ENCODE data around the gene FOXK2. TPM values are rescaled to one million over a fixed set of nuclear protein-coding genes. Genes with fewer than 3 reads are reported as not detected.

The FOXK2 gene
- total RNA-seq, 1 experiment from 2014 or later, result 31.5 TPM

DNA sequence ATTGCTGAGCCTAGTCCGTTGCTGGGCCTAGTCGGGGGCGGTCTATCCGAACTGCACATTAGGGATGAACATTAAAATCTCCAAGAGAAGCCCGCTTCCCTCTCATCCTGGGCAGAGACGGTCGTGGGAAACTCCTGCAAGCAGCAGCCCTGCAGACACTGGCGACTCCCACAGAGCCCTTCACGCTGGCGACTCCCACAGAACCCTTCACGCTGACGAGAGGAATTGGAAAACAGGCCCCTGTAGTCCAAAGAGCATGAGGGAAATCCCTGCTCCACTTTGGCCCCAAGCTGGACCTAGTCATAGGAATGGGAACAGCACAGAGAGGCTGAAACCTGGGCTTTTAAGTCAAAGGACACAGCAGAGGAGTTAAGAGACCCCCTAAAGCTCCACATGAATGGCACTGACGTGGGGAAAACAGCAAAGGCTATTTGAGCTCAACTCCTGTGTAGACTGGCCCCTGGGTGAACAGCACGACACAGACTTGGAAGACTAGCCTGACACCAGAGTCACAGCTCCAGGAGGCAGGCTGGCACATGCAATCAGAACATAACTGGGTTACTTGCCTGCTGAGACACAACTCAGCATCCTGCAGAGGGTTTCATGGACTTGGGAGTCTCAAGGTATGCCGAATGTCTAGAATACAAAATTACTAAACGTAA, 86.5 kb downstream of the FOXK2 start:
- no peak for DNase-seq (ENCODE audit: low read depth)

DNA sequence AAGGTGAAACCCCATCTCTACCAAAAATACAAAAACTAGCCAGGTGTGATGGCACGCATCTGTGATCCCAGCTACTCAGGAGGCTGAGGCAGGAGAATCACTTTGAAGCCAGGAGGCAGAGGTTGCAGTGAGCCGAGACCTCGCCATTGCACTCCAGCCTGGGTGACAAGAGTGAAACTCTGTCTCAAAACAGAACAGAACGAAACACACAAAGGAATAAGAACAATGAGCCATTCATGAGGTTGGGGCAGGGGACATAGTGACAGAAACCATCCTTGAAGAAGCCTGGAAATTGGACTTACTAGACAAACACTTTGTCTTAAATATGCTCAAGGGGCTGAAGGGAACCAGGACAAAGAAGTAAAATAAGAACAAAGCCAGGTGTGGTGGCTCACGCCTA, 89.3 kb downstream of the FOXK2 start:
- no peak for DNase-seq (ENCODE audit: low read depth)

DNA sequence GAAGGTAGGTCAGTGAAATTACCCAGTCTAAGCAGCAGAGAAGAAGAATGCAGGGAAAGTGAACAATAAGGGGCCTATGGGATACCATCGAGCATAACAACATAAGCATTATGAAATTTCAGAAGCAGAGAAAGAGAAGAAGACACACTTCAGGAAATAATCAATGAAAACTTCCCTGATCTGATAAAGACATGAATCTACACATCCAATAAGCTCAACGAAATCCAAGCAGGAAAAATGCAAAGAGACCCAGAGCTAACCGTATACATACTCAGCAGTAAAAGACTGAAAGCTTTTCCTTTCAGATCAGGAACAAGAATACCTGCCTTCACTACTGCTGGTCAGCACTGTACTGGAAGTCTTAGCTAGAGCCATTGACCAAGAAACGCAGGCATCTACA, 90.1 kb downstream of the FOXK2 start:
- no peak for DNase-seq (ENCODE audit: low read depth)

DNA sequence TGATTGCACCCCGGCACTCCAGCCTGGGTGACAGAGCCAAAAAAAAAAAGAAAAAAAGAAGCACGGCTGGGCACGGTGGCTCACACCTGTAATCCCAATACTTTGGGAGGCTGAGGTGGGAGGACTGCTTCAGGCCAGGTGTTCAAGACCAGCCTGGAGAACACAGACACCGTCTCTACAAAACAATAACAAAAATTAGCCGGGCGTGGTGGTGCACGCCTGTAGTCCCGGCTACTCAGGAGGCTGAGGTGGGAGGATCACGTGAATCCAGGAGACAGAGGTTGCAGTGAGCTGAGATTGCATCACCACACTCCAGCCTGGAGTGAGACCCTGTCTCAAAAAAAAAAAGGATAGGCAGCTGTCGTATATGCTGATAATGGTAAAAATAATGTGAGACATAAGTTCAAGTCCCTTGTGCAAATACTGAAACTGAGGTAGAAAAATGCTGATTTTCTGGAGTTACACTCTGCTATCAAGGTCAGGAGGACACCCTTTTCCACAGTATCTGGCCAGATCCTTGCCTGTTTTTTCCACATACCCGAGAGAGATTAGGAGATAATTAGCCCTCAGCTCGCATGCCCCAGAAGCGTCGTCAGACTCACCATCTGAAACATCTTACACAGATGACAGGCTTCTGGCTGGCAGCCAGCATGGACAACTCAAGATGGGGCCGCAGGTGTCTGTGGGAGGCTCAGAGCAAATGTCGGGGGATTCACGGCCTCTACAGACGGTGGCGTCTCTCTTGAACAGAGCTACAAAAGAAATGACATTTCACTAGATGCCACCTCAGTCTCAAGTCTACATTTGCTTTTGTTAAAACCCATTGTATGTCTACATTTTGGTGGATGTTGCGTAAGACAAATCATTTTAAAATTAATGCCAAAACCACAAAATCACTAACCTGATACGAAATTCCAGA, 91.9 kb downstream of the FOXK2 start:
- DNase-seq (ENCODE audit: low read depth), result no peak

DNA sequence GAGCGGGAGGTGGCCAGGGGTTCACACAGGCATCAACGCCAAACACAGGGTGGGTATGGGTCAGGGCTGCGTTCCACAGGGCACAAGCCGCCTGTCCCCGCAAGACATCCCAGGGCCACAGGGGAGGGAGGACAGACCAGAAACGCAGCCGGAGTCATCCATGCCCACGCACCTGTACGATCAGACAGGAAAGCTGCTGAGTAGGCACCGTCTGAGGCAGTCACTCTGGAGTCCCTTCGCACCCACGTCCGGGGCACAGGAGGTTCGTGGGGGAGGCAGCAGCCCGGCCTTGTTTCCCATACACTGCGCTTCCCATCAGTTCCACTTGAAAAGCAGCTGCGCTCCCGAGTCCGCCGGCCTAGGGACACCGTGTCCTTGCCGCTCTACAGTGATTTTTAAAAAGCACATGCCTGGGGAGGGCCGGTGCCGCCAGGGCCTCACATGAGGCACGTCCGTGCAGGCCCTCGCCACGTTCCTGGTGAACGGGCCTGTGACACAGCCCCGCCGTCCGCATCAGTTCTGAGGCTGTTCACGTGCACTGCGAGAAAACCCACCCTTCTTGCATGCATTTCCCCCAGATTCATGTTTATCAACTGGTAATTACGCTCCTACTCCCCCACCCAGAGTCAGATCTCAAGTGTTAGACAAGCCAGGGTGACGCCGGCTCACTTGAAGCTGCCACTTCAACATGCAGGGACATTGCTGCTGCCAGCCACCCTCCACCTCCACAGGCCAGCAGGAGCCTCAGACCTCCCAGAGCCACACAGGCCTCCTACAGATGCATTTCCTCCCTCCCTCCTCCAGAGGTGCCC, 94.0 kb downstream of the FOXK2 start:
- no peak for DNase-seq (ENCODE audit: low read depth)

DNA sequence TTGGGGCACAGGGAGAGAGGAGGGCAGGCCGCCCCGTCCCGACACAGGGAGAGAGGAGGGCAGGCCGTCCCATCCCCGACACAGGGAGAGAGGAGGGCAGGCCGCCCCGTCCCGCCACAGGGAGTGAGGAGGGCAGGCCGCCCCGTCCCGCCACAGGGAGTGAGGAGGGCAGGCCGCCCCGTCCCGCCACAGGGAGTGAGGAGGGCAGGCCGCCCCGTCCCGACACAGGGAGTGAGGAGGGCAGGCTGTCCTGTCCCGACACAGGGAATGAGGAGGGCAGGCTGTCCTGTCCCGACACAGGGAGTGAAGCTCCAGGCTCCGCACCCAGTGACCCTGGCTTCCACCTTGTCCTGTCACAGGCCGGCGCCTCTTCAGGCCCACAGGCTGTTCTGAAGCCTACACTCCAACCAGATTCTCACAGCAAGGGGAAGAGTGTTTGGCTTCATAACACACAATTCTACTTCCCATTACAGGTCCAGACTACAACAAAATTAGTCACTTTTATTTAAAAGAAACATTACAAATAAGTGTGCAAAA, 94.6 kb downstream of the FOXK2 start:
- DNase-seq (ENCODE audit: low read depth), result no peak

DNA sequence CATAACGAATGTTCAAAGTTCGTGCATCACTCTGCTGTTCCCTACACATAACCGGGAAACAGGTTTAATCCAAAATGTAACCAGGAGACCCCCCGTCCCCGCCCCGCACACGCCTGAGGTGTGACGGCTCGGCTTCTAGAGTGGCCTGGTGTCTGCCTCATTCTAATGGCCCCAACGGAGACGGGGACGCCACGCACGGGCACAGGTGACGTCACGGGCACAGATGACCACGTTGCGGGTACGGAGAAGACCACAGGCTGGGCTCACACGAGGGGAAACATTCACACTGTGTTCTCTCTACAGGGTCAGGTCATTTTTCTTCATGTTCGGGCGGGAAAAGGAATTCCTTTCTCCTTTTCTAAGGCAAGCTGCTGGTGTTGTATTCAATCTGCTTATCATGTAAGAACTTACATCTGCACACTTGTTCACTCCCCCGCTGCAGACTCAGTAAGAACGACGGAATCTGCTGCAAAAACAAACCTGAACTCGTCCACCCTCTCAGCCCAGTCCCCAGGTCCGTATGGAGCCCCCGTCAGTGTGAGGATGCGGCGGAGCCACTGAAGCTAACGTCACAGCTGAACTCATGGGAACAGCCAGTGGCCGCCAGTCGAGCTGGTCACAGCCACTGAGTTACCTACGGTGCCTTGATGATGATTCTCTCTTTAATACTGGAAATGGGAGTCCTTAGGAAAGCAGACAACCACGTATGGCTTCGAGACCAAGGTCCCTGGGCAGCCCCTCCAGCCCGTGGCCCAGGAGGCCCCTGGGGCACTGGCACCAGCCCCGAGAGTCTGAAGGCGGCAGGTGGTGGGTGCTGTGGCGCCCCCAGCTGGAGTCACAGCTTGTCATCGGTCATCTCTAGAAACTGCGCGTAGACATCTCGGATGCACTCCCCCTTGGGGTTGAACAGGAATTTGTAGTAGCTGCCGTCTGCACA, 95.8 kb downstream of the FOXK2 start:
- no peak for DNase-seq (ENCODE audit: low read depth)

DNA sequence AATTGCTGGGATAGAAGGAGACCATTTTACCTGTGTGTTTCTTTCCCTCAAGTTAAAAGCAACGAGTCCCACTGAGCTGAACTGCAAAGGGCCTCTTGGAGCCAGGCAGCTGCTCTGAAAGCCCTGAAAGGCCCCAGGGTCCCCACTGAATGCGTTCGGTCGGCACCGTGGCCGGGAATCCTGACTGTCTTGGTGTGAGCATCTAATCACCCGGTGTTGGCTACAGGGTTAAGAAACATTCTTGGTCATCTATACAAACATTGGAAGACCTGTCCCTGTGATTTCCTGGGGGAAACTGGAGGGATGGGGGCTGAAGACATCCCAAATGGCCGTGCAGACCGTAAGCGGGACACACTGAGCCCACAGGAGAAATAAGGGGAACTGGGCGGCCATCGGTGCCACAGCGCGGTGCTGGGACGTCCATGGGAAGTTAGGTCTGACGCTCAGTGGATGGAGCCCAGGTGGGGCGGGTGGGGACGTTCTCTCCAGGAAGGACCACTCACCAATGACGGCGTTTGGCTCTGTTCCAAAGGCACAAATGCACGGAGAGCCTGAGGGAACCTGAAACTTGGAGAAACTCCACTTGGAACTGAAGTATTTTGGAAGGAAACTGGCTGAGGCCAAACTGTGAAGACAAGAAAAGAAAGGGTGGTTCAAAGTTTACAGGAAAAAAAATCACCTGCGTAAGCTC, 96.6 kb downstream of the FOXK2 start:
- DNase-seq (ENCODE audit: low read depth), result no peak

DNA sequence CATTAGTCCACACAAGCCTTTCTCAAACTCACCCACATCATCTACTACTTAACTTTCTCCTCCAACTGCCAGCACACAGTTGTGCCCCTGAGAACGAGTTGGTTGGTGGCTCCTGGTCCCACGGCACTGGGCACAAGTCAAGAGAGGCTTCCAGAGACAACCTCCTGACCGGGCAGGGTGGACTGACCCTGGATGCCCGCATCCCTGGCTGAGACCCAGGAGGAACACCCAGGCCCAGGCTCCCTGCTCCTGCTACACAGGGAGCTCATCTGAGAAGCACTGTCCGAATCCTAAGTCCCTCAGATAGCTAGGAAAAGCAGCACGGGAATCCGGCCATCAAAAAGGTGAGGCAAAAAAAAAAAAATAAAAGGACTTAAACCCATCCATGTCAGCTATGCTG, 99.7 kb downstream of the FOXK2 start:
- no peak for DNase-seq (ENCODE audit: low read depth)

DNA sequence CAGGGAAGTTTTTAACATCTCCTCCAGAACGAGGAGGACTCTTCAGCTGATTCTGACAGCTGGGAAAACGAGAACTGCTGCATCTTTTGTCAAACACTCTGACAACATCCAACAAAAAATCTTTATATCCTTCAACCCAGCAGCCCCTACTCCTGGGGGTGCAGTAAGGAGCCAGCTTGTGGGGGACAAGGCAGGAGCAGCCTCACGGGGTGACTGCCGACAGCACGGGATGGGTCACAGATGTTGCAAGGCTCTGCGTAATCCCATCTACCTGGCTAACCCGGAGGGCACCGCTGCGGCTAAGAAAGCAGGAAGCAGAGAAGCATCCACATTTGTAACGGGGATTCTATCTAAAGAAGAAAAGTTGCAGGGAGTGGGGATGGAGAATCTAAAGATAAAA, 100.1 kb downstream of the FOXK2 start:
- DNase-seq (ENCODE audit: low read depth), result no peak

DNA sequence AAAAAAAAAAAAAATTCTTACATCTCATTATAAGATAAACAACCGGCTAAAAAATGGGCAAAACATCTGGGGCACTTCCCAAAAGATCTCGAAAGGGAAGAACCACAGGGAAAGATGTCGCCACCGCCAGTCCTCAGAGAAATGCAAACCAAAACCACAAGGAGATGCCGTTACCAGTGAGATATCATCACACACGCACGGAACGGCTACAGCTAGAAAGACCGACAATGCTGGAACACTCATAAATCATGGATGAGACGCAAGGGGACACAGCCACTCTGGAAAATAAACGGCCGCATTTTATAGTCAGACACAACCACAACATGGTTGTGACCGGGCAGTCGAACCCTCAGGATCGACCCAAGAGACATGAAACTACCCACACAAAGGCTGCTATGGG, 104.2 kb downstream of the FOXK2 start:
- DNase-seq (ENCODE audit: low read depth), result no peak

DNA sequence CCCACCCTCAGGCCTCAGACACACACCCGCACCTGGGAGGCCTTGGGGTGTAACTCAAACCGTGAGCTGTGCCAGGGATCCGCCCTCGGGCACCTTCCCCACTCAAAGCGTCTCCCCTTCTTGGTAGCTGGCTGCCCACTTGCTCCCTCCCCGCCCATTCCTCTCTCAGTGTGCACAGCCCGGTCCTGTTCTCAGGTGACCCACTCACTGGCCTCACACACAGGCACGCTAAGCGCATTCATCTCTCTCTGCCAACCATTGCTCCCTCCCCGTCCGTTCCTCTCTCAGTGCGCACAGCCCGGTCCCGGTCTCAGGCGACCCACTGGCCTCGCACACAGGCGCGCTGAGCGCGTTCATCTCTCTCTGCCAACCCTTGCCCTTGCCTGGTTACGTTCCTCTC, 107.9 kb downstream of the FOXK2 start:
- DNase-seq (ENCODE audit: low read depth), result no peak

DNA sequence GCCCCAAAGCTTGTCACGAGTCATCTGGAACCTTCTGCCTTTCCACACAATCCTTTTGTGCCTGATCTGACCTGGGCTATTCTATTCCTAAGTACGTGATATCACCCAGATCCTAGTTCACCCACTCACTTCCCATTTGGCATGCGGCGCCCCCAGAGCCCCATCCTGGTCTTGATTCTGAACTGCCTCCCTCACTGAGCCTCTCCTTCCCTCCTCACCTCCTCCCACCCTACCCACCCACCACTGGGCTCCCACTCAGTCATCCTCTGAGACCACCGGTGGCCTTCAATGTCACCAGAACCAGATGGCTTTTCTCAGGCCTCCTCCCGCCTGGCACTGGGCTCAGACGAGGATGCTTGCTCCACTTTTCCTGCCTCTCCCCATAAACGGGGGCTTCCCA, 110.2 kb downstream of the FOXK2 start:
- DNase-seq (ENCODE audit: low read depth), result no peak

DNA sequence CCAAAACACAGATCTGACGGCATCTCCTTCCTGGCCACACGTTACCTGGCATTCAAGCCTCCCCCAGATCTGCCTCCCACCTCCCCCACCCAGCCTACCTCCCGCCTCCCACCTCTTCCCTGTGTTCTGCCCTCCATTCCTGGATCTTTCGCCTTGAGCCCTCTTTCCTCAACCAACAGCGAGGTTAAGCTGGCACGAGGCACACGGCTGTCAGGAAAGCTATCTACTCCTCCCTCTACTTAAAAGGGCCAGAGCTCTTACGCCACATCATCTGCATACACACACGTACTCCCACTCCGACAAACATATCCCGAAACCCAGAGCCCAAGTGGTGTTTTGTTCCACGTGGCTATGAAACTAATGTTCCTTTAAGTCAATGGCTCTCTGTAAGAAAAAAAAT, 110.7 kb downstream of the FOXK2 start:
- DNase-seq (ENCODE audit: low read depth), result no peak

DNA sequence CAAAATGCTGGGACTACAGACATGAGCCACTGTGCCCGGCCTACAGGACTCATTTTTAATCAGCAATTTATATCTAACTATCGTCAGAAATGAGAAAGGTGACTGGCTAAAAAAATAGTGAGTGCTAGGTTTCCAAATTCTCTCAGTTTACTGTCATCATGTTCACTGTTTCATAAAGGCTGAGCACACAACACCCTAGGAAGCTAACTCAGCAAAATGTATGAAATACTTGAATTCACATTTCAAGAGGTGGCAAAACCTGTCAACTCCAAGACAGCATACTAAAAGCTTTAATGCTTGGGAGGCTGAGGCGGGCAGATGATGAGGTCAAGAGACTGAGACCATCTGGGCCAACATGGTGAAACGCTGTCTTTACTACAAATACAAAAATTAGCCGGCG, 112.0 kb downstream of the FOXK2 start:
- DNase-seq (ENCODE audit: low read depth), result no peak

DNA sequence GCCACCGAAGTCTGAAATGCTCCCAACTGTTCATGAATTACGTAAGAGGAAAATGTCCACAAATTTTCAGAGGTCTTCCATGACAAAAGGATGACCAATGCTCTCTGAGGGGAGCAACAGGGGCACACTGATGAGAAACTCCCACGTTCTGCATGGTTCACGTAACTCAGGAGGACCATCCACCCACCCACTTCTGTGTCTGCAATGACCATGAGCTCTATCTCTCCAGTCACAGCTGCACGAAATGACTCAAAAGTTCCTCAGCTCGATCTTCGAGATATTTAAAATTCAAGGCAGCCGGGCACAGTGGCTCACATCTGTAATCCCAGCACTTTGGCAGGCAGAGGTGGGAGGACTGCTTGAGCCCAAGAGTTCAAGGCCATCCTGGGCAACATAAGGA, 112.9 kb downstream of the FOXK2 start:
- DNase-seq (ENCODE audit: low read depth), result peak; percentile 22

DNA sequence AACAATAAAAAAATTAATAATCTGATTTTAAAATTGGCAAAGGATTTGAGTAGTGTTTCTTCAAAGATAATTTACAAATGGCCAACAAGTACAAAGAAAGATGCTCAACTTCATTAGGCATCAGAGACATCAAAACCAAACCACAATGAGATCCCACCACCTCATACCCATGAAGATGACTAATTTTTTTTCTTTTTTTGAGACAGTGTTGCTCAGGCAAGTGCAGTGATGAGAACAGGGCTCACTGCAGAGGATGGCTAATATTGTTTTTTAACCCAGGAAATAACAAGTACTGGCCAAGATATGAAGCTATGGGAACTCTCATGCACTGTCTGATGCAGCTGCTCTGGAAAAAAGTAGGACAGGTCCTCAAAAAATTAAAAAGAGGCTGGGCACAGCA, 113.8 kb downstream of the FOXK2 start:
- DNase-seq (ENCODE audit: low read depth), result no peak

DNA sequence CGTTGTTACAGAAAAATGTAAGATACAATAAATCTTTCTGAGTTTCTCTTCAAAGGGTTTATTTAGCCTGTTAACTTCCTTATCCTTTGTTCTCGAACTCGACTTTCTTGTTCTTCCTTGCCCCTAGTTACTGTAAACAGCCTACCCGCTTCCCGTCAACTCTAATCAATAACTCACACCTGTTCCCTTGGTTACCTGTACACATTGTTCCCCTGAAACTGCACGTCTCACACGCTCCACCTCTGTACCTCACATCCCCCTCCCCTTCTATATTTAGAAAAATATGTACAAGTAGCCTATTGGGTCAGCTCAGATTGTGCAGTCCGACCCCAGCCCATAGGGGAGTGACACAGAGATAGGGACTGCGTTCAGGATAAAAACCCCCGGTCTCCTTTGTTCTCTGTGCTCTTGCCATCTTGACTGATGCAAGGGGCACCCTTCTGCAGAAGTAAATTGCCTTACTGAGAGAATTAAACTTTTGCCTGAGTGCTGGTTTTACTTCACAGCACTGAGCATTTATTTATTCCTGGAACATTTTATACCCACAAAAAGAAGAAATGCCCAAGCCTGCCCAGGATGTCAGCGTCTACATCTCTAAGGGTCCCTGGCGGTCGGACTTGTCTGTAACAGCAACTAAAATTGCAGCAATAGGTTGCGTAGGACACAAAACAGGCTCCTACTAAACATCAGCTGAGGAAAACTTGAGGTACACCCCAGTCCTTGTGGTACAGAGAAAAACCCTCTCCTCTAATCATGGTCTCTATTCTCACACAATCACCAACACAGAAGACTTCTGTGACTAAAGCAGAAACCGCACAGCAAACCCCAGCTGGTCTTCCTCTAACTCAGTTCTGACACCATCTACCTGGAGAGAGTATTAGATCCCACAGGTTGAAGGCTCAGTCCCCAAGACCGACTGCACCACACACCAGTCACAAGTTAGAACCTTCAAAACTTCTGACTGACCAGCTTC, 117.4 kb downstream of the FOXK2 start:
- no peak for DNase-seq (ENCODE audit: low read depth)

DNA sequence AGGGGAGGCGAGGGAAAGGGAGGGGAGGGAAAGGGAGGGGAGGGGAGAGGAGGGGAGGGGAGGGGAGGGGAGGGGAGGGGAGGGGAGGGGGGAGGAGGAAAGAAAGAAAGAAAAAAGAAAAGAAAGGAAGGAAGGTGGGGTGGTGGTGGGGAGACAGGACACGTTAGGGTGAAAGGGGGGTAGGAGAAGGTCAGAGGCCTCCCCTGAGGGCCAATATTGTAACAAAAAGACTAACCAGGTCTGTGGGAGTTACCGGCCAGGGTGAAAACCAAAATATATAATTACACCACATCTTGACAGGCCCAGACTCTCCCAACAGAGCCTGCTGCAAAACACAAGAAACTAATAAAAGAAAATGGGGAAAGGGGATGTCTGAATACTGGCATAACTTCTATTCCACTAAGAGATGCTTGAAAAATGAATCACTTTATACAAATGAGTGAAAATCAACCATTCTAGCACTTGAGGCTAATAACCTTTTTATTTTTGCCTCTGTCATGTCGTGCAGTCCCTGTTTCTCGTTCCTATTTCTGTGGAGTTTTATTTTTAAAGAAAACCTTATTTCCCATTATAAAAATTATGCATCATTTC, 118.7 kb downstream of the FOXK2 start:
- no peak for DNase-seq (ENCODE audit: low read depth)
